ENCODE data around the gene L3MBTL4. TPM values are rescaled to one million over a fixed set of nuclear protein-coding genes. Genes with fewer than 3 reads are reported as not detected.
A peak's percentile ranks its signal among the peaks of the same experiment; 100 is the strongest.

L3MBTL4 gene
- total RNA-seq, 2 donors from 2014 or later, result 4.1 to 10.2 TPM

DNA sequence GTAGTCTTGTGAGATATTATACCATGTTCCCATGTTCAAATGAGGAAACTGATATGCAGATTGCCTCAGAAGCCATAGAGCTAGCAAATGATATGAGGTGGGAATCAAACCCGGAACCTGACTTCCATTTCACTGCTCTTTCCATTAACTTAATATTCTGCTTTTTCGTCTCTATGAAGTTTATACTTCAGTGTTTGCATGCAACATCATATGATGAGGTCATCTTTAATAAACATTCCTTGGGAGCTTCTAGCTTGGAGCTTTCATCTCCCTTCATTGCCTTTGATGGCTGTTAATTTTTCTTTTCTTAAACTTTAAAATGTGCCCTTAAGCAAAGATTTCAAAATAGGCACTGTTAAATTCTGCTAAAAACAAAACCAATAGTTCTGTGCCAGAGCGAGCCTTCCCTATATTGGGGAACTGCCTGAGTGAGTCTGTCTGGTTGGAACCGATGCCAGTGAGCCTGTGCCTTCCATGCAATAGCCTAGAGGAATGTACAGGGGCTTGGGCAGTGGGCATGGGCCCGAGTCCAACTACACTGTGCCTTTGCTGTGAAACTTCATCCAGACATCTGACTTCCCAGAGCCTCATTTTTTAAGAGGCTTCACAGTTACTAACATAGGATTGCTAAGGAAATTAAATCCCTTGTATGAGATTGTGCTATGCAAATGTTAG is 428.3 kb downstream of the L3MBTL4 start:
- no peaks in the 10 kb centered on the region for H3K27me3 Mint-ChIP-seq
- DNase-seq (ENCODE audit: low spot score) (no peak), ATAC-seq (no peak)
- peaks cover 0 to 2% of the 10 kb centered on the region in 2 donors for H3K4me1 Mint-ChIP-seq (ENCODE audit: low read depth in 2 of 2)
- H3K36me3 Mint-ChIP-seq, result no peaks in the 10 kb centered on the region
- no peak overlapping the region for H3K27ac Mint-ChIP-seq
- no peak overlapping the region for H3K4me3 Mint-ChIP-seq
- no peaks in the 10 kb centered on the region for H3K9me3 Mint-ChIP-seq

GRCh38 chr18:5984245-5984644 is 430.5 kb downstream of the L3MBTL4 start:
- Mint-ChIP-seq H3K27me3 (no peaks in the 10 kb centered on the region), H3K4me1 (ENCODE audit: low read depth in 2 of 2) (peaks cover 0 to 2% of the 10 kb centered on the region in 2 donors), H3K36me3 (no peaks in the 10 kb centered on the region), H3K4me3 (no peak overlapping the region), H3K9me3 (no peaks in the 10 kb centered on the region), H3K27ac (no peak overlapping the region)
- no peak for ATAC-seq
- no peak for DNase-seq (ENCODE audit: low spot score)

- H3K4me3 Mint-ChIP-seq, result no peak overlapping the region
- no peak for ATAC-seq
- no peaks in the 10 kb centered on the region for H3K9me3 Mint-ChIP-seq
- no peaks in the 10 kb centered on the region for H3K36me3 Mint-ChIP-seq
- no peak for DNase-seq (ENCODE audit: low spot score)
- H3K27ac Mint-ChIP-seq, result no peak overlapping the region
- H3K4me1 Mint-ChIP-seq (ENCODE audit: low read depth in 2 of 2), result peaks cover 0 to 2% of the 10 kb centered on the region in 2 donors
- no peaks in the 10 kb centered on the region for H3K27me3 Mint-ChIP-seq
Observed at GRCh38 chr18:5983488-5983887, 431.2 kb downstream of the L3MBTL4 start.

- no peaks in the 10 kb centered on the region for H3K27me3 Mint-ChIP-seq
- peaks cover 0 to 2% of the 10 kb centered on the region in 2 donors for H3K4me1 Mint-ChIP-seq (ENCODE audit: low read depth in 2 of 2)
- no peak overlapping the region for H3K27ac Mint-ChIP-seq
- H3K4me3 Mint-ChIP-seq, result no peak overlapping the region
- H3K9me3 Mint-ChIP-seq, result no peaks in the 10 kb centered on the region
- DNase-seq (ENCODE audit: low spot score) (no peak), ATAC-seq (no peak)
- H3K36me3 Mint-ChIP-seq, result no peaks in the 10 kb centered on the region
Observed at GRCh38 chr18:5982332-5982731, 432.4 kb downstream of the L3MBTL4 start.

DNA sequence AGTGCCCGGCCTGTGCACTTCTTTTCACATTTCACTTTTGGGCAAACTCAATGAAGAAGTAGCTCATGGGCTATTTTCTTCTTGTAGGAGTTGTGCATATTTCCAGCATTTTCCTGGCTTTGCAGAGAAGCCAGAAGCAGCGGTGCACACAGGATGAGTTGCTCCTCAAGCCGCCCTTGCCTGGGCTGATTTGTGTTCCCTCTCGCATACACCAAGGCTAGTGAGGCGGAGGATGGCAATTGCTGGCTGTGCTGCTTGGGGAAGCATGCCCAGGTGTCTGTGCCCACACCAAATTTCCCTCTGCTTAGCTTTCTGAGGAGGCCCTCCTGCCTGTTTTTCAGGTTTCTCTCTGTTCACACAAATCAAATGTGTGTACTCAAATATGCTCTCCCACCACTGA is 434.0 kb downstream of the L3MBTL4 start:
- Mint-ChIP-seq H3K4me3 (no peak overlapping the region), H3K27ac (no peak overlapping the region), H3K4me1 (ENCODE audit: low read depth in 2 of 2) (peaks cover 1 to 3% of the 10 kb centered on the region in 2 donors), H3K36me3 (no peaks in the 10 kb centered on the region), H3K9me3 (no peaks in the 10 kb centered on the region), H3K27me3 (no peaks in the 10 kb centered on the region)
- ATAC-seq (no peak), DNase-seq (ENCODE audit: low spot score) (no peak)

GRCh38 chr18:5979971-5980457 is 434.7 kb downstream of the L3MBTL4 start:
- no peaks in the 10 kb centered on the region for H3K36me3 Mint-ChIP-seq
- no peak for DNase-seq (ENCODE audit: low spot score)
- H3K4me1 Mint-ChIP-seq (ENCODE audit: low read depth in 2 of 2), result peaks cover 8 to 9% of the 10 kb centered on the region in 2 donors
- H3K27me3 Mint-ChIP-seq, result no peaks in the 10 kb centered on the region
- H3K9me3 Mint-ChIP-seq, result no peaks in the 10 kb centered on the region
- H3K4me3 Mint-ChIP-seq, result no peak overlapping the region
- H3K27ac Mint-ChIP-seq, result no peak overlapping the region
- ATAC-seq, result no peak

- no peaks in the 10 kb centered on the region for H3K9me3 Mint-ChIP-seq
- H3K4me3 Mint-ChIP-seq, result no peak overlapping the region
Observed at GRCh38 chr18:5979176-5979888, 435.4 kb downstream of the L3MBTL4 start.

DNA sequence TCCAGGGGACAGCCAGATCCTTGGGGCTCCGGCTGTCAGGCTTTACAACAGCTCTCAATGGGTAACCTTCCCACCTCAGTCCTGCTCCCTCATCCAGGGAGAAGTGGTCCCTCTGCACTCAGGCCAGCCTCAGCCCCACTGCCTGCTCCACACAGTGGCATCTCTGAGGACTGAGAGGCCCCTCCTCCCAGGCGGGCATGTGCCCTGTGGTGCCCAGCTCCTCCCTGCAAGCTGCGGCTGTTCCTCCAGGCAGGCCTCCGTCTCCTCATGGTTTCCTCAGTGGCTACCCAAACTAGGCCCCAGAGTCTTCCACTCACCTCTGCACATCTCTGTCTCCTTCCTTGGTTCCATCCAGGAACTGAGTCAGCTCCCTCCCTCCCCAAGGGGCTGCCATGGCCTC is 437.7 kb downstream of the L3MBTL4 start:
- no peak overlapping the region for H3K4me3 Mint-ChIP-seq
- no peaks in the 10 kb centered on the region for H3K27me3 Mint-ChIP-seq
- H3K27ac Mint-ChIP-seq, result no peak overlapping the region
- no peak for DNase-seq (ENCODE audit: low spot score)
- no peak for ATAC-seq
- peaks cover 9 to 14% of the 10 kb centered on the region in 2 donors for H3K4me1 Mint-ChIP-seq (ENCODE audit: low read depth in 2 of 2)
- no peaks in the 10 kb centered on the region for H3K36me3 Mint-ChIP-seq
- H3K9me3 Mint-ChIP-seq, result no peaks in the 10 kb centered on the region

More at GRCh38 chr18:5979176-5979888, 435.4 kb downstream of the L3MBTL4 start:
- H3K36me3 Mint-ChIP-seq, result no peaks in the 10 kb centered on the region
- no peak for DNase-seq (ENCODE audit: low spot score)
- H3K27ac Mint-ChIP-seq, result no peak overlapping the region
- H3K4me1 Mint-ChIP-seq (ENCODE audit: low read depth in 2 of 2), result peaks cover 9 to 14% of the 10 kb centered on the region in 2 donors
- ATAC-seq, result no peak
- H3K27me3 Mint-ChIP-seq, result no peaks in the 10 kb centered on the region

- DNase-seq (ENCODE audit: low spot score) (no peak), ATAC-seq (no peak)
- H3K36me3 Mint-ChIP-seq, result no peaks in the 10 kb centered on the region
- peaks cover 9 to 14% of the 10 kb centered on the region in 2 donors for H3K4me1 Mint-ChIP-seq (ENCODE audit: low read depth in 2 of 2)
- H3K9me3 Mint-ChIP-seq, result no peaks in the 10 kb centered on the region
- no peak overlapping the region for H3K27ac Mint-ChIP-seq
- H3K4me3 Mint-ChIP-seq, result peak overlapping the region; percentile 22
- no peaks in the 10 kb centered on the region for H3K27me3 Mint-ChIP-seq
Observed at GRCh38 chr18:5975111-5976002, 439.4 kb downstream of the L3MBTL4 start.

GRCh38 chr18:5974696-5975095 is 440.0 kb downstream of the L3MBTL4 start:
- H3K27me3 Mint-ChIP-seq, result no peaks in the 10 kb centered on the region
- H3K9me3 Mint-ChIP-seq, result no peaks in the 10 kb centered on the region
- H3K4me1 Mint-ChIP-seq (ENCODE audit: low read depth in 2 of 2), result peaks cover 9 to 14% of the 10 kb centered on the region in 2 donors

DNA sequence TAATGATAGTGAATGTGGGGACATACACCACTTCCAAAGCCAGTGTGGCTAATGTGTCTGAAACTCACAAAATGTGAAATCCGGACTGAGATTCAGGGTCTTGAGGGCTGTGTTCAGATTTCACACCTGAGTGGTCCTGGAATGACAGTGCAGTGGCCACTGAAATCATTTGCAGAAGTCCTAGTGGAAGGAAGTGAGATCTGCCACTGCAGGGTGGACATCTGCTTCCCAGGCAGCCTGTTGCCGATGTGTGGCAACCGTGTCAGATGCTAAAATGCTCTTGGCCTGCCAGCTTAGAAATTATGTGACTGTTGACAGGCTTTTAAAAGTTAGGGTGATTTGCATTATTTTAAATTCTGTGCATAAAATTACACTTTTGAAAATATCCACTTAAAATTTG is 441.6 kb downstream of the L3MBTL4 start:
- Mint-ChIP-seq H3K4me1 (ENCODE audit: low read depth in 2 of 2) (peaks cover 9 to 14% of the 10 kb centered on the region in 2 donors), H3K9me3 (no peaks in the 10 kb centered on the region), H3K4me3 (no peak overlapping the region), H3K27ac (no peak overlapping the region), H3K36me3 (no peaks in the 10 kb centered on the region), H3K27me3 (no peaks in the 10 kb centered on the region)
- ATAC-seq (no peak), DNase-seq (ENCODE audit: low spot score) (no peak)

More at GRCh38 chr18:5974696-5975095, 440.0 kb downstream of the L3MBTL4 start:
- no peaks in the 10 kb centered on the region for H3K36me3 Mint-ChIP-seq
- no peak overlapping the region for H3K4me3 Mint-ChIP-seq
- DNase-seq (ENCODE audit: low spot score) (no peak), ATAC-seq (no peak)
- no peak overlapping the region for H3K27ac Mint-ChIP-seq

DNA sequence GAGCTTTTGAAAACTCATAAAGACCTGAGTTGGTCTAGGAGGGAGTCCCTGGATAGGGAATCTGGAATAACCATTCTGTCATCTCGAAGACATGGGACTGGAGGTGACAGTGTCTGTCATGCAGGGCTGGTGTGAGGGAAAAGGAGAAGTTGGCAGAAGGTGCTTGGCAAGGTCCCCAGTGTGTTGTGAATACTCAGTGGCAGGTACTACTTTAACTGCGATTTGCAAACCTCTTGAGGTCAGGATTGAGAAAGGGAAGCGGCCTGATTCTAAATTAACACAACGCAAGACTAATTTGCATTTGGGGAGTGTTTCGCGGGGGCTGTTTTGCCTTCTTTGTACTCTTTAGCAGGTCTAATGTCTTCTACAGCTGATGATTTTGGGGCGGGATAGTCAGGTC is 442.4 kb downstream of the L3MBTL4 start:
- H3K27ac Mint-ChIP-seq, result no peak overlapping the region
- no peak overlapping the region for H3K4me3 Mint-ChIP-seq
- peaks cover 12 to 14% of the 10 kb centered on the region in 2 donors for H3K4me1 Mint-ChIP-seq (ENCODE audit: low read depth in 2 of 2)
- ATAC-seq (no peak), DNase-seq (ENCODE audit: low spot score) (no peak)
- no peaks in the 10 kb centered on the region for H3K27me3 Mint-ChIP-seq
- no peaks in the 10 kb centered on the region for H3K36me3 Mint-ChIP-seq
- H3K9me3 Mint-ChIP-seq, result no peaks in the 10 kb centered on the region

DNA sequence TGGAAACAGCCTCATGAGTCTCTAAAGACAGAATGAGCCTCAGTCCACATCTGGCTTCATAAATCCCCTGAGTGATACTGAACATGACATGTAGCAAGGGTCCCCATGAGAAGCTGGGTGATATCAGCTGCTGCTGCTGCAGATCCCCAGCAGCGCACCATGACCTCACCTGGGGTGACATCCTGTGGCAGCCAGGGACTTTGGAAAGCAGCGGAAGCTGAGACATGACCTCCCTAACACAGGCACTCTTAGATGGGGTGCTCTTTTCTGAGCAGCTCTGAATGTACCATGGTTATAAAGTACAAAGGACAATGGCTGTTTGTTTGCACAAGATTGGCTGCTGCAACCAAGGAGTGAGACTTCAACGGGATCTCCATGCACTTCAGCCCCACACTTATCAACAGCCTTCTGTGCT is 444.7 kb downstream of the L3MBTL4 start:
- H3K36me3 Mint-ChIP-seq, result no peaks in the 10 kb centered on the region
- H3K27me3 Mint-ChIP-seq, result no peaks in the 10 kb centered on the region
- ATAC-seq (no peak), DNase-seq (ENCODE audit: low spot score) (no peak)
- H3K27ac Mint-ChIP-seq, result no peak overlapping the region
- no peak overlapping the region for H3K4me3 Mint-ChIP-seq
- H3K9me3 Mint-ChIP-seq, result no peaks in the 10 kb centered on the region
- peaks cover 5% of the 10 kb centered on the region in 2 donors for H3K4me1 Mint-ChIP-seq (ENCODE audit: low read depth in 2 of 2)

All from natural killer cell treated with Interleukin-12 subunit alpha and Interleukin-12 subunit beta and Interleukin-15 and Interleukin-18, amount 100 ng/mL, for 72 hours (primary cell).